Hepatic stellate cell (primary cell): ENCODE data around the gene ATG5.

Experiments used
- DNase-seq: peaks from one replicate; pipeline ENCODE4 v3.0.0; 2011; ENCODE audit warnings: low spot score

The ATG5 gene

DNA sequence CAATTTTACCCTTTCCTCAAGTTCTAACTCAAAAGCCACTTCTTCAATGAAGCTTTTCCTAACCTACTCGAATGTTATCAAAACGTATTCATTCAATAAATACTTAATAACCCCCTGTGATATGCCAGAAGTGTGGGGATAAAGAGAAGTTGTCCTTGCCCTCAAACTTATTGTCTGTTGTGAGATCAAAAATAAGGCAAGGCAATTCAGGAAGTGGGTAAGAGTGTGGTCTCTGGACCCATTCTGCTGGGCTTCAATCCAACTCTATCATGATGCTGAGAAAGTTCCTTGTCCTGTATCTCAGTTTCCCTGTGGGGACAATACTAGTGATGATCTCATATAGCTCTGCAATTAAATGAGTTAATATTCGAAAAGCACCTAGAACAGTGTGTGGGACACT is 146.7 kb downstream of the ATG5 start:
- DNase-seq = no peak

DNA sequence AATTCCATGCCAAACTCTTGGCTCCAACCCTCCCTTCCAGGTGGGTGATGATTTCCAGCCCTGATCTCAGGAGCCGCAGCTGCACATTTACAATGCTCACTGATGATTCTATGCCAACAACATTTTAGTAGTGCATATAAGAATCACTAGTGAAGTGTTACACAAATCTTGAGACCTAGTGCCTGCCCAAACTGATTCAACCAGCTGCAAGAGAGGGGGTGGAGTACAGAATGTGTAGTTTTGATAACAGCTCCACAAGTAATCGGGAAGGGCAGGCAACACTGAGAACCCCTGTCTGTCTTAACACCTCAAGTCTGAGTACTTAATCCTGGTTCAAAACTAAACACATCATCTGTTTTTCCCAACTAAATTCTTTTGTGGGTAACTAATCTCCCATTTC is 147.8 kb downstream of the ATG5 start:
- DNase-seq = no peak

DNA sequence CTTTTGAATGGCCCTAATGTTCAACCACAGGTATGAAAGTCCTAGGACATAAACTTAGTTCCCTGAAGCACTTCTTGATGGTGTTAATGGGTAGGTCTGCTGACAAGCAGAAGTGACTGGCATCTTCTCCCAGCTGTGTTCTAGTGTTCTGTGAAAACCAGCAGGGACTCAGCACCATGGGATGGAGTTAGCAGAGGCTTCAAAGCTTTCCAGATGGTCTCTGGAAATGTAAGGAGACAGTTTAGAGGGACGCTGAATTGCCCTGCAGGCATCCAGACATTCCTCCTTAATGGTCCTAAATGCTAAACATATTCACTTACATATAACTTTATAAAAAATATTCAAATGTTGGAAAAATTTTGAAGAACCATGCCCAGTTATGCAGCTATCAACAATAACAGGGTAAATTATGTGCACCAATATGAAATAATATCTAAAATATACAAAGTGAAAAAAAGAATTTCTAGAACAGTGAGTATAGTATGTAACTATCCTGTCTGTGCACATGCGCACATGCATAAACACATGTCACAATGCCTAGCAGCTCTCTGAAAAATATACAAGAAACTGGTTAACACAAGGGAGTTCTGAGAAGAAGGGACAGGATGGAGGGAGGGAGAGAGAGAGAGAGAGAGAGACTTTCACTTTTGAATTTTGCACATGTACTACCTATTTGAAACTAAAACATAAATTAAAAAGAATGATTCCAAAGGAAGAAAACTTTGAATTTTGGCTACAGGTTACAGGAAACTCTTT is 152.3 kb downstream of the ATG5 start:
- DNase-seq = no peak

DNA sequence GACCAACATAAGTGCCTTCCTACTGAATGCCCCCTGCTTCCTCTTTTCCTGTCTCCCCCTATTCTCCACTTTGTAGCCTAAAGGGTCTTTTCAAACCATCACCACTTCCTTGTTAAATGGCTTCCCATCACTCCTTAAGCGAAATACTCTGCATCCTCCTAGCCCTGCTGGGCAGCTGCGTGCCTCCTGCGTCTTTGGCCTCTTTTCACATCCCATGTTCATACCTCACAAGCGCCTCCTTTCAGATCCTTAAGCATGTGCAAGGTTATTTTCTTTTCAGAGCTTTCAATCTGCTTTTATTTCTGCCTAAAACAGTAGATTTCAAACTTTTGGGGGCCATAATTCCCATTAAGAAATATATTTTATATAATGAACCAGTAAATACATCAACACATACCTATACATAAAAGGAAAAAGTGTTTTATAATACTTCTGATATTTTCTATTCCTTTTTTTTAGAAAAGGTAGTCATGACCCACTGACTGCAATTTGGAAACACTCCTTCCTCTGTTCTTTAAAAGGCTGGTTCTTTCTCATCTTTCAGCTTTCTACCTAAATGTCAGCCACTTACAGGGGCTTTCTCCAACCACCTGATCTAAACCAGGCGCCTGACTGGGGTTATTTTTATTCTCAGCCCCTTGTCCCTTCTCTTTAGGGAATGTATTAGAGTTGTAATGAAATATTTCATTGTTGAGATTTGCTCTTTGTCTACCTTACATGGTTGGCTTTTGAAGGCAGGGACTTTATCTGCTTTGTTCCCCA is 155.3 kb downstream of the ATG5 start:
- no peak for DNase-seq

DNA sequence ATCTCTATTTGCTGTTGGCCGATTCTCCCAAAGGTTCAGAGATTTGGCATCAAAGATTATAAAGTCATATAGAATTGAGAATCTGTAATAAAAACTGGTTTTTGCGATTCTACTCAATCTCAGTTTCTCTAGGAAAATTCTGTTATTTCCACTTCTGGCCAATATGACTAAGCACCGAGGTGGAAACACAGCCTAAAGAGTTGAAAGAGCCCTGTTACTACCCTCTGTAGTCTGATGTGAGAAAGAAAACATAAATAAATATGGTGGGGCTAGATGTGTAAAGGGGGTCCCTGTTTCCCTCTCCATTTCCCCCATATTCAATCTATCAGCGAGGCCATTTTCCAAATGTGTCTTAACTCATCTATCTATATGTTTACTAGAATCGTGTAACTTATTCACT is 156.0 kb downstream of the ATG5 start:
- no peak for DNase-seq

DNA sequence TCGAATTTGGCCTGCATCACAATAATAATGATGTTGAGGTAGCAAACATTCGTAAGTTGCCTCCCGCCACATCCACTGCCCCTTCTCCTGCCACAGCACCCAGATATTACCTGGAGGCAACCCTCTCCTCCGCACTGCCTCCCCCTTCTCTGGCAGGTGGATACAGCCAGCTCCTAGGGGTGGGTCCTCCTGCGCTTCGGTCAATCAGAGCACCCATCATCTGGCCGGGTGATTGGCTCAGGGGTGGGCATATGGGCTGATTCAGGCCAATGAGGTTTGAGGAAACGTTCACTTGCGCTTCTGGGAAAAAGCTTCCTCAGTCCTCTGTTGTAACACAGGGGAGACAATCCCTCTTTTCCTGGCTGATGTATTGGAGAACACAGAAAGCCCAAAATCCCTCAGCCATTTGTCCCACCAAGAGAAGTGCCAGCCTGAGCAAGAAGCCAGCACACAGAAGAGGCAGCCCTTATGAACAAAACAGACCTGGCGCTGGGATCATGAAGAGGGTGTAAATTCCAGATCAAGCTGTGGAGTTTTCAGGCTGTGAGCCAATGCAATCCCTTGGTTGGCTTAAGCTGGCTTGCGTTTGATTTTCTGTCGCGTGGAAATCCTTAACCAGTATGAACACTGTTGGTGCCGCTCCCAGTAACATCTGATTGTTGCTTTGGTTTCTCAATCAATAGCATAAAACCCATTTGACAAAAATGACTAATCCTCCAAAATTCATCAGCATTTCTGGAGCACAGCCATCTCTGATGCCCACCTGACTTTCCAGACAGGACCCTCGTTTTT is 157.3 kb downstream of the ATG5 start:
- no peak for DNase-seq

DNA sequence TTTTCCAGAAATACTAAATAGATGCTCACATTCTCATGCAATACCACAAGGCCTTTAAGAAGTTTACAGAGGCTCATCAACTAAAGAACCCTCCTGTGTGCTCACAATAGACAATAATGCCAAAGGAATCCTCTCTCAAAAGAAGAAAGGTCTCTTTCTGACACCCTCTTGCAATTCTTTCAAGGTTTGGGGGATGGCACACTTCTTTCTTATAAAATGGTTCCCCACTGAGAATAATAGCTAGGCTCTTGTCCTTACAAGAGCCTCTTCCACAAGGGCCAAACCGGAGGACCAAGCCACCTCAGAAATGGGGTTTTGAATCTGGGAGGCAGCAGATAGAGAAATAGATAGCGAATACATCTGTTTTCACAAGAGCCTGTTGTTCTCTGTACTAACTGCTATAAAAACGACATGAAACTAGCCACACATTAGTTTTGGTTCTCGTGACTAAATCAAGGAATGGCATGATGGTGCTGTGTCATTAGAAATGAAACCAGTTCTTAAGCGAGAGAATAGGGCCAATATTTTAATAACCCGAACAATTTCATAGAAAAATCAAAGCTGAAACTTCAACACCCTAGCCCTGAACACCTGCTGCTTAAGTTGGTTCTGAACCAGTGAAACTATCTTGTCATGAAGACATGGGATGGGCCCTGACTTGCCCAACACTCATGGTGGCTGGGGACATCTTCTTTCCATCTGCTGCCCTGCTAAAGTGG is 158.3 kb downstream of the ATG5 start:
- no peak for DNase-seq

DNA sequence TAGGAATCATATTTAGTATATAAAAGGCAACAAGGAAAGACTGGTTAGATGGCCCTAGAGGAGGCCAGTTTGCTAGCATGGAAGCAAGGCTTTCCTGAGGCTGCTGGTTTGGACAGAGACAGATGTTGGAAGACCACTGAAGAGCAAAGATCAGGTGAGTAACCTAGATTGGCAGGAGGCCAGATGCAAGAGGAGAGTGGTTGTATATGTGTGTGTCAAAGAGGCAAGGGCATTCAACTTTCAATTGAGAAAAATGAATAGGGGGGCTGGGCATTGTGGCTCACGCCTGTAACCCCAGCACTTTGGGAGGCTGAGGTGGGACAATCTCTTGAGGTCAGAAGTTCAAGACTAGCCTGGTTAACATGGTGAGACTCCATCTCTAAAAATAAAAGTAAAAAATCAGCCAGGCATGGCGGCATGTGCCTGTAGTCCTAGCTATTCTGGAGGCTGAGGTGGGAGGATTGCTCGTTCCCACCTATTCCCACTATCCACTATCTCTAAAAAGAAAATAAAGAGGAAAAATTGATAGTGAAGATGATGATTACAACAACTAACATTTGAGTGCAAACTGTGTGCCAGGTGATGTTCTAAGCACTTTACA is 159.6 kb downstream of the ATG5 start:
- no peak for DNase-seq

DNA sequence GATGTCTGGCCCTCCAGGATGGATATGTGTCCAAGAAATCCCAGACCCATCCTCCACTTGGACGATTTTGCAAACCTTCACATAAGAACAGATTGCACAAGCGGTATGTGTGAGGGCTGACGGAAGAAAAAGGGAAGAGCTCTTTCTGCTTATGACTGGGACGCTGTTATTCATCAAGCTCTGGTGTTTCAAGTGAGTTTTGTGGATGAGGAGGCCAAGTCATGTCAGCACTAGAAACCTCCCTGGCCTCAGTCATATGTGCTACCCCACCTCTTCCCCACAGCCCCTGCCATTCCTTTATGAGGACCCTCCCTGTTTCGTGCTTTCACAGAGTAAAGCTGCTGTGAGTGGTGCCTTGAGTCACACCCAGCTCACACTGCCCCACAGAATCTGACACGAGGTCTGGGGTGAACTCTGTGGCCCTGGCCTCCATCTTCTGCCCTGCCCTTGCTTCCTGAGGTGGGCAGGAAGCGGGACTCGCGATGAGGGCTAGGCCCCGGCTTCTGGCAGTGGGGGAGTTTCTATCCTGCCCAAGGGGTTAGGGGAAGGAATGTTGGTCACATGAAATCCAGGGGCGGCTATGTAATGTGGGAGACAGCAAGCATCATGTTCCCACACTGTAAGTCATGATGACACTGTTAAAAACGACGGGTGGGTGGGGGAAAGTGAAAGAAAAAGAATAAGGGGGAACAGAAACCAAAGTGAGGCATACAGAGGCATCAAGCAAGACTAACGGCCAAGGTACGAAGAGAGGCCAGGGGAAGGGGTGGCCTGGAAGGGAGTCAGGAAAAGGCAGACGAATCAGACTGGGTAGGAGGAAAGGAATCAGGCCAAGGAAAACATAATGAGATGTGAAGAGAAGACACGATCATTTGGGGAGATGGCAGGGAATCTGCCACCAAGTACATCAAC is 161.3 kb downstream of the ATG5 start:
- DNase-seq = no peak

DNA sequence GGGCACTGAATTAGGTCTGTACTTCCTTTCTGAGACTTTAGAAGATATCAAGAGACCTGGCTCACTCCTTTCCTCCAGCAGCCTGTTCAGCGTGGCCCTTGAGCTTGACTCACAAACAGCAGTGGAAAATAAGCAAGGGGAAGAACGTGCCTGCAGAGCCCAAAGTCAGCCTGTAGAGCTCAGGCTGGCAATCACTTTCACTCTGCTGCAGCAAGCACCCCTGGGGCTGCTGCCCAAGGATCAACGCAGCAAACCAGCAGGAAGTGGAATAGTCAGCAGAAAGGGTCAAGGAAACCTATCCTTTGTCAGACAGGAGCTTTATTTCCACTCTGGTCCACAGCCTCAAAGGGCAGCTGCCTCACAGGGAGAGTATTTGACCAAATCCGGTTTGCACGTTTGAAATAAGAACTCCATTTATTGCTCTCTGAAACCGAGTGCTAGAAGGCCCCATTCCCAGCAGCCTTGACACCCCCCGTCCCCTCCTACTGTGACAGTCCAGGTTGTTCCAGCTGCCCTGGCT is 162.1 kb downstream of the ATG5 start:
- DNase-seq = peak; percentile 44

DNA sequence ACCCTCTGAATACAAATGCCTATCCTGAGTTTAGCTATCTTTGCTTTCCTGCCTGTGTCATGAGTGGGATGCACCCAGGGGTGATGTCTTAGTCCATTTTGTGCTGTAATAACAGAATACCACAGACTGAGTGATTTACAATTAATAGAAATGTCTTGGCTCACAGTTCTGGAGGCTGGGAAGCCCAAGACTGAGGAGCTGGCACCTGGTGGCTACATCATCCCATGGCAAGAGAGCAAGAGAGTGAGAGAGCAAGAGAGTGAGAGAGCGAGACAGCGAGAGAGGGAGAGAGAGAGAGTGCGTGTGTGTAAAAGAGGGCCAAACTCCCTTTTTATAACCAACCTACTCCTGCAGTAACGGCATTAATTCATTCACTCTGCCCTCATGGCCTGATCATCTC is 162.6 kb downstream of the ATG5 start:
- no peak for DNase-seq

DNA sequence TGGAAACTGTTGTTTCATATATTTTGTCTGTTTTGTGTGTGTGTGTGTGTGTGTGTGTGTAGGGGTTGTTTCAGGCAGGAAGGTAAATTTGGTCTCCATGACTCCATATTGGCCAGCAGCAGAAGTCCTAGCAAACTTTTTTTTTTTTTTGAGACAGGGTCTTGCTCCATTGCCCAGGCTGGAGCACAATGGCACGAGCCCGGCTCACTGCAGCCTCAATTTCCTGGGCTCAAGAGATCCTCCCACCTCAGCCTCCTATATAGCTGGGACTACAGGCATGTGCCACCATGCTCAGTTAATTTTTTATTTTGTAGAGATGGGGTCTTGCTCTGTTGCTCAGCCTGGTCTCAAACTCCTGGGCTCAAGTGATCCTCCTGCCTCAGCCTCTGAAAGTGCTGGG is 163.7 kb downstream of the ATG5 start:
- no peak for DNase-seq

DNA sequence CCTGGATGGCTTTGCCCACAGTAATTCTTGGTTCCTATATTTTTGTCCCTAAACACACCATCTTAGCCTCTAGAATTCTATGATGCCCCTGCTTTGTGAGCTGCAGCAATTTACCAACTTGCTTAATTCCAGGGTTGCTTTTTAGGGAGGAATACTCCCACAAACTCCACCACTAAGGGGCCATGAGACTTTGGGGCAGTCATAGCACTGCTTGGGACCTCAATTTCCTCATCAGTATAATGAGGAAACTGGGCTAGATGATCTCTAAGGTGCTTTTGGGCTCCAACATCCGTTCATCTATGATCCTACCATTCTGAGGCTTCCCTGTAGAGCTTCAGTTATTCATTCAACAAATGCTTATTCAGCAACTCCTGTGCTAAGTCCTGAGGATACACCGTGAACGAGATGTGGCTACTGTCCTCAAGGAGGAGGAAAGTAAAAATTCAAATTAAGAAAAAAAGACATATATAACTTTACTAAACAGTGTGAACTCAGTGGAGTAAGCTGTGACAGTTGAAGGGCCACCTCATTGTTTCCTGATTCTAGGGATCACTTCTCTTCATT is 164.2 kb downstream of the ATG5 start:
- DNase-seq = no peak

DNA sequence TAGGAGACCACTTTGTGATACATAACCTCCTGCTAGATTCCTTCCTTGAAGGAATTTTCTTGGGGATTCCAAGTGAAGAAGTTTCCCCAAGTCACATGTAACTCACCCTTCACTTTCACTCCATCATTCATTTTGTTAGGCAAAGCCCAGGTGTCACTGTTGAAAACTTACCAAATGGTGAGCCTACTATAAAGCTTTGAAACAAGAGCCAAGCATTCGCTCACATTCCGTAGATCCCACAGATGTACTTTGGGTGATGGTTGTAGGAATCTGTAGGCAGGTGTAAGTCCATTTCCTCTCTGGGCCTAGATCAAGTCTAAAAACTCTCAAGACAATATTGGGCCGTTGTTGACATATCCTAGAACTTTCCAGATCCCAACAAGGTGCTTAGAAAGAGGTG is 165.4 kb downstream of the ATG5 start:
- DNase-seq = no peak

DNA sequence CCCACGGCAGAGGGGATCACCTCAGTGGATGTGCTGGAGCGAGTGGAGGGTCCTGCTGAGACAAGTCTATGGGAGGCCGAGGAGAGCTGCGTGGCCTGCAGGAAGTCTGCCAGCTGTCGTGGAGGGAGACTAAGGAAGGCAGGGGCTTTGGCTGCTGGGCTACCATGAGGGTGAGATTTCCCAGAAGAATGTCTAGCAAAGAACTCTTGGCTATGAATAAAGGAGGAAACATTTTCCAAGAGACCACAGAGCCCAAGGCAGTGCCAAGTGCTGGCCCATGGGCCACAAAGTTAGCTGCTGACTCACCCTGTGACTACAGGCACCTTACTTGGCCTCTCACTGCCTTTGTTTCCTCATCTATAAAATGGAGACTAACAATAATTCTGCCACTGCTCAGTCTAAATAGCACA is 166.0 kb downstream of the ATG5 start:
- DNase-seq = peak; percentile 80

DNA sequence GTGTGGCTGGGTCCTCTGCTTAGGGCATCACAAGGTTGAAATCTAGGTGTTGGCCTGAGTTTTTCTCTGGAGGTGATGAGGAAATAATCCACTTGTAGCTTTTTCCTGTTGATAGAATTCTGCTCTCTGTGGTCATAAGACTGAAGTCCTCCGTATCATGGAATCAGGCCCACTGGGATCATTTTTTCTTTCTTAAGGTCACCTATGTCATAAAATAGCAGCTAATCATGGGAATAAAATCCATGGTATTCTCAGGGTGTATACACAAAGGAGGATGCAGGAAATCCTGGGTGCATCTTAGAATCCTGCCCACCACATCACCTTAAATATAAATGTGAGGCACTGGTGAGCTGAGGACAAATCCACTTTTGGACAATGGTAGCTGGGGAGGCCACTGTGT is 166.7 kb downstream of the ATG5 start:
- DNase-seq = peak; percentile 14

DNA sequence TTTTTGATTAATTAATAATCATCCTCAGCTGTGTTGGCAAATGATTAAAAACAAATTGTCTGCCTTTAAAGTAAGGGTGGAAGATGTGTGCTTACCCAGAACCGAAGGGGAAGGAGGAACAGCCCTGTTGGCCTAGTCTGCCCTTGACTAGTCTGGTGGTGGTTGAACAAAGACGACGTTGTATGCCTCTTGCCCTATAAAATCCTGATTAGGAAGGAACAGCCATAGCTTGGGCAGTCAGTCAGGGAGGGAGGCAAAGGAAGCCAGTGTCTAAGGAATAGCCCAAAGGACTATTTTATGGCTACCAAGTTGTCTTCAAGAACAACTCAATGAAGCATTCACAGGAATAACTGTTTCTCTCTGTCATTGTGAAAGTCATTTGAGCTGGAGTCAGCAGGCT is 168.7 kb downstream of the ATG5 start:
- no peak for DNase-seq

DNA sequence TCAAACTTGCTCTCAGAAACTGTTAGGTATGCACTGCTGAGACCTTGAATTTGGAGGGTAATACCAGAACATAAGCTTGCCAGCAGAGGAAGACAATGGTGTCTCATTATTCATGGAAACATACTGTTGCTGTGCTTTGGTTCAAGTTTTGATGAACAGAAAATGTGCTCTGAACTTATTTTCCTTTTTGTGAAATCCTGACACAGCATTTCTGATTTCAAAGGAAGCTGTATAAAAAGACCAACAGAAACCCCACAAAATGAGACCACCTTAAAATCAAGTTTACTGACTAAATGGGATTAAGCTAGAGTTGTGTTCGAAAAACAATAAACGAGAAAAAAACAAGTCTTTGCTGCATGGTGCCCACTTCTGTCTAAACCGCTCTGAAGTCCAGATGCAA is 169.1 kb downstream of the ATG5 start:
- DNase-seq = no peak

DNA sequence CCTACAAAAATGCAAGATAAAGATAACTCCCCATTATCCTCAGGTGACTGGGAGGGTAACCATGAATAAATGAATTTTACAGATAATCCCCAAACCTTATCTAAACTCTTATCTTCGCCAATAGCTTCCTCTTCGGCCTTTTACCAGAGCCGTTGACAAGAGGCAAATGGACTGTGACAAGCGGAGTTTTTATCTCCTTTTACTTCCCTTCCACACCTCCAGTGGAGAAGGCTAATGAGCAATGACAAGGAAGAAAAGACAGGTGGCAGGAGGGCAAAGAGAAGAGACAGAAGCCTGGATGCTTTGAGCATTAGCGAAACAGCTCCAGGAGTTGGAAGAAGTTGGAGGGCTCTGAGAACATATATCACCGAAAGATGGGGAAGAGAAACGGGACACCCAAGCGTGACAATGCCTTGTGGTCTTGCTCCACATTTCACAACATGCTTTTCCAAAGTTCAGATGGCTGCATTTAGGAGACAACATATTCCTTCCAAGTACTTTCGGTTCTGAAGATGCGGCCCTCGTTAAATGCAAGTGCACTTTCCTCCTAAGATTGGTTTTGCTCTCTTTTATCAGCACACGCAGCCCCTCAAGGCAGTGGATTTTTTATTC is 170.2 kb downstream of the ATG5 start:
- no peak for DNase-seq

DNA sequence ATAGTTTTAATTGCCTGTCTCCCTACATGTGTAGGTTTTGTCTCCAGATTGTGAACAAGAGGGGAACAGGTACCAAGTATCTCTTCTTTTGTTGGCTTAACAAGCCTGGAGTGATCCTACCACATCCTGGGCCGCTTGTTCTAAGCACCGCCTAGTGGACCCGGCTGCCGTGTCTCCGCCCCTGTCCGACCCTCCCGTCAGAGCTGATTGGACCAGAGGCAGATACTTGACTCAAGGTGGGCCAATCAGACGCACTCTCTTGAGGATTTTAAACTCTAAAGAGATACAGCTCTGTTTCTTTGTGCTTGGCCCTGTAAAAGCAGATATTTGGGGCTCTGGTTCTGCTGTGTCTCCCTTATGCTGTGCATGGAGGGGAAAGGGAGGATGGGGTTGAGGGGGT is 171.2 kb downstream of the ATG5 start:
- DNase-seq = no peak
